LNCAP (cell line): Measurements from ENCODE around the gene TMEM164.

Experiments
- TF ChIP-seq, protein P1 (sequence below): fragments of 450-650 bp; IDR thresholded peaks from 2 replicates; pipeline ENCODE4 v1.5.1; 2017; ENCODE audit warnings: mild to moderate bottlenecking

Gene TMEM164

GRCh38 chrX:110066488-110067225 is 63.7 kb downstream of the TMEM164 start:
- TF ChIP-seq, protein P1, sequence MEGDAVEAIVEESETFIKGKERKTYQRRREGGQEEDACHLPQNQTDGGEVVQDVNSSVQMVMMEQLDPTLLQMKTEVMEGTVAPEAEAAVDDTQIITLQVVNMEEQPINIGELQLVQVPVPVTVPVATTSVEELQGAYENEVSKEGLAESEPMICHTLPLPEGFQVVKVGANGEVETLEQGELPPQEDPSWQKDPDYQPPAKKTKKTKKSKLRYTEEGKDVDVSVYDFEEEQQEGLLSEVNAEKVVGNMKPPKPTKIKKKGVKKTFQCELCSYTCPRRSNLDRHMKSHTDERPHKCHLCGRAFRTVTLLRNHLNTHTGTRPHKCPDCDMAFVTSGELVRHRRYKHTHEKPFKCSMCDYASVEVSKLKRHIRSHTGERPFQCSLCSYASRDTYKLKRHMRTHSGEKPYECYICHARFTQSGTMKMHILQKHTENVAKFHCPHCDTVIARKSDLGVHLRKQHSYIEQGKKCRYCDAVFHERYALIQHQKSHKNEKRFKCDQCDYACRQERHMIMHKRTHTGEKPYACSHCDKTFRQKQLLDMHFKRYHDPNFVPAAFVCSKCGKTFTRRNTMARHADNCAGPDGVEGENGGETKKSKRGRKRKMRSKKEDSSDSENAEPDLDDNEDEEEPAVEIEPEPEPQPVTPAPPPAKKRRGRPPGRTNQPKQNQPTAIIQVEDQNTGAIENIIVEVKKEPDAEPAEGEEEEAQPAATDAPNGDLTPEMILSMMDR = no peak

- TF ChIP-seq, protein P1 = no peak
Observed at GRCh38 chrX:110070970-110071369, 68.1 kb downstream of the TMEM164 start.

DNA sequence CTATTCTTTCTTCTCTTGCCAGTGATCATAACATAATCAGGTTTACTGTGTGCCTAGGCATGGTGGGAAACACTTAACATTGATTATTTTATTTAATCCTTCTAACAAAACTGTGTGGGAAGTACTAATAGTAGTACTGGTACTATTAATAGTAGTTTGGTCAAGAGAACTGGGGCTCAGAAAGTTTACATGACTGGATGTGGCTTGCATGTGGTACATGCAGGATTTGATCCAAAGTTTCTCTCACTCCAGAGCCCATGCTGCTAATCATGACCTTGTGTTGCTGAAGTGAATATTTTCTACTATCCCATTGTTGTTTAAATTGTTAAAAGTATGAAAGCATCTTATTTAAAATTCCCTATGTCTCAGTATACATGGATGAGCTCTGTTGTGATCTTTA is 78.4 kb downstream of the TMEM164 start:
- TF ChIP-seq, protein P1 = no peak

DNA sequence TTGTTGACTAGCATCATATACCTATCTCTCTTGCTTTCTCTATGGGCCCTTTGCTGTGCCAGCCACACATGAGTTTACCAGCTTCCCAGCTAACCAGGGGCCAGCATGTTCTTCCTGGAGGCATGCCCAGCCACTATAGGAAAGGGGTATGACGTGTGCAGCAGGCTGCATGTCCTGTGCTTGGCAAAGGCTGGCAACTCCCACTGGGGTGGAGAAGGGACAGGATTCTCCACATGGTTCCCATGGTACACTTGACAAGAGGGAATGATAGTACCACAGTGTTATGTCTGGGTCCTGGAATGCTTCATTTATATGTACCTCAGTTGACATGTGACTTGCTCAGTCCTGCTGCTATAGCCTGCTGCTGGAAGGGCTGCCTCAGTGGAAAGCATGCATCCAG is 78.8 kb downstream of the TMEM164 start:
- TF ChIP-seq, protein P1 = no peak

GRCh38 chrX:110082161-110082560 is 79.2 kb downstream of the TMEM164 start:
- TF ChIP-seq, protein P1 = no peak

GRCh38 chrX:110086162-110086915 is 83.4 kb downstream of the TMEM164 start:
- TF ChIP-seq, protein P1 = no peak

- TF ChIP-seq, protein P1 = no peak
Observed at GRCh38 chrX:110086916-110087484, 84.1 kb downstream of the TMEM164 start.
